HepG2 (cell line): Measurements from ENCODE around the gene PRCP. TPM values are rescaled to one million over a fixed set of nuclear protein-coding genes. Genes with fewer than 3 reads are reported as not detected.

Experiments used
- ATAC-seq: fragments of 200-7000 bp; cut with Tn5 transposase; 3 replicates; pipeline ENCODE4 v1.9.1; 2020; ENCODE audit warnings: mild to moderate bottlenecking, moderate library complexity
- BruUV-seq: library from RNA; stranded (reverse); fragments of 400-500 nt; replicated peaks from 2 replicates; lab custom pipeline; 2021; lab: Mats Ljungman, UMichigan
- CTCF ChIA-PET: fragments of 300-600 bp; formaldehyde crosslinking; extraction: SDS; loops from one replicate; lab custom pipeline; 2021; ENCODE audit warnings: low total read pairs, inconsistent platforms, low intra/inter-chr PET ratio; lab: Yijun Ruan, JAX
- POLR2A ChIA-PET: fragments of 350-600 bp; sonication (Branson Sonifier 250); formaldehyde crosslinking; loops from one replicate; lab custom pipeline; 2020; ENCODE audit warnings: antibody characterized with exemption, inconsistent platforms; lab: Yijun Ruan, JAX
- DNase-seq: peaks from one replicate; pipeline ENCODE4 v3.0.0-alpha.2; 2015; ENCODE audit warnings: low spot score
- FAIRE-seq: peaks from 3 replicates; lab custom pipeline; 2011; peaks lifted over from hg19 to GRCh38; lab: Jason Lieb, UNC
- H2AFZ ChIP-seq: one replicate; pipeline ENCODE4 v1.6.1; 2011; ENCODE audit warnings: low read length, inconsistent platforms
- H3K27ac ChIP-seq: fragments of 300-600 bp; 3 replicates; pipeline ENCODE4 v1.8.0; 2011; ENCODE audit warnings: mixed run types, mild to moderate bottlenecking, mixed read lengths, low read length, inconsistent platforms; ENCODE audit not compliant: insufficient read depth; ENCODE audit errors: extremely low read length
- H3K27me3 ChIP-seq, 2 experiments: fragments of 200-600 bp in 1 of 2; 2 replicates in 1 of 2; 3 replicates in 1 of 2; pipeline versions ENCODE4 v1.6.0 to v1.8.0; 2011; ENCODE audit warnings: low read length in 2 of 2, mild to moderate bottlenecking in 2 of 2, moderate library complexity in 2 of 2, inconsistent platforms in 1 of 2; ENCODE audit not compliant: insufficient read depth in 2 of 2, control insufficient read depth in 1 of 2
- H3K36me3 ChIP-seq, 2 experiments: fragments of 200-600 bp in 1 of 2; replicated peaks in 1 of 2; 2 replicates in 1 of 2; 3 replicates in 1 of 2; pipeline versions ENCODE4 v1.5.1 to v1.8.0; 2011; ENCODE audit warnings: low read length in 2 of 2, inconsistent platforms in 1 of 2; ENCODE audit not compliant: insufficient read depth in 2 of 2, control insufficient read depth in 1 of 2
- H3K4me1 ChIP-seq: 2 replicates; pipeline ENCODE4 v1.5.1; 2012; ENCODE audit warnings: low read length, inconsistent platforms; ENCODE audit not compliant: insufficient read depth
- H3K4me2 ChIP-seq: 2 replicates; pipeline ENCODE4 v1.6.0; 2011; ENCODE audit warnings: low read depth, low read length, inconsistent platforms
- H3K4me3 ChIP-seq, 3 experiments: fragments of 200-600 bp in 1 of 3; sonication (generic), shearing (Covaris generic) in 1 of 3; replicated peaks in 1 of 3; 2 replicates each; pipeline ENCODE4 v1.5.1; 2011 to 2016; ENCODE audit warnings: low read length in 3 of 3, inconsistent platforms in 2 of 3, low read depth in 2 of 3, mild to moderate bottlenecking in 2 of 3, control low read depth in 1 of 3, mixed read lengths in 1 of 3; ENCODE audit not compliant: insufficient read depth in 1 of 3
- H3K79me2 ChIP-seq: one replicate; pipeline ENCODE4 v1.6.1; 2011; ENCODE audit warnings: low read length, inconsistent platforms; ENCODE audit not compliant: insufficient read depth
- H3K9ac ChIP-seq: 2 replicates; pipeline ENCODE4 v1.6.0; 2011; ENCODE audit warnings: mild to moderate bottlenecking, low read depth, low read length, inconsistent platforms; ENCODE audit not compliant: insufficient read depth
- H3K9me3 ChIP-seq: 2 replicates; pipeline ENCODE4 v1.5.1; 2012; ENCODE audit warnings: mild to moderate bottlenecking, low read length
- H4K20me1 ChIP-seq: 2 replicates; pipeline ENCODE4 v1.6.0; 2011; ENCODE audit warnings: inconsistent platforms, mild to moderate bottlenecking, low read length, moderate library complexity; ENCODE audit not compliant: insufficient read depth
- ATF3 ChIP-seq: sonication (generic); formaldehyde crosslinking; IDR thresholded peaks from 2 replicates; pipeline ENCODE4 v1.4.0; 2020; ENCODE audit warnings: missing genetic modification reagents
- CEBPZ ChIP-seq: IDR thresholded peaks from 2 replicates; pipeline ENCODE4 v1.6.1; 2012; ENCODE audit warnings: low read length, improper control_type of control experiment
- EZH2 ChIP-seq: conservative IDR thresholded peaks from 2 replicates; pipeline ENCODE4 v1.6.1; 2012; ENCODE audit warnings: mild to moderate bottlenecking, low read depth, low read length, moderate library complexity
- GABPA ChIP-seq, 2 experiments: IDR thresholded peaks; 2 replicates each; pipeline ENCODE4 v1.6.1; 2011 to 2016; ENCODE audit warnings: low read depth in 2 of 2, low read length in 1 of 2, missing biosample characterization in 1 of 2, missing genetic modification characterization in 1 of 2
- GRHL1 ChIP-seq: sonication (generic); formaldehyde crosslinking; conservative IDR thresholded peaks from 2 replicates; pipeline ENCODE4 v1.8.0; 2022; ENCODE audit warnings: missing genetic modification reagents
- HIVEP1 ChIP-seq: sonication (generic); formaldehyde crosslinking; IDR thresholded peaks from 2 replicates; pipeline ENCODE4 v1.4.0; 2020; ENCODE audit warnings: mild to moderate bottlenecking, missing genetic modification reagents
- HOXA7 ChIP-seq: sonication (generic); formaldehyde crosslinking; IDR thresholded peaks from 2 replicates; pipeline ENCODE4 v1.8.1; 2022; ENCODE audit warnings: mild to moderate bottlenecking, missing genetic modification reagents, moderate library complexity
- NONO ChIP-seq, 2 experiments: fragments of 450-650 bp in 1 of 2; sonication (generic) in 1 of 2; formaldehyde crosslinking in 1 of 2; IDR thresholded peaks in 1 of 2; conservative IDR thresholded peaks in 1 of 2; 2 replicates each; pipeline versions ENCODE4 v1.6.1 to v1.8.0; 2017 to 2022; ENCODE audit warnings: mild to moderate bottlenecking in 1 of 2, missing genetic modification reagents in 1 of 2, moderate library complexity in 1 of 2
- NR2C2 ChIP-seq: sonication (generic); formaldehyde crosslinking; IDR thresholded peaks from 2 replicates; pipeline ENCODE4 v1.4.0; 2020; ENCODE audit warnings: missing genetic modification reagents, mild to moderate bottlenecking, moderate library complexity, borderline replicate concordance
- PPARG ChIP-seq: conservative IDR thresholded peaks from 2 replicates; pipeline ENCODE4 v1.6.1; 2016; ENCODE audit warnings: missing biosample characterization, missing genetic modification reagents
- RBM39 ChIP-seq: fragments of 200-400 bp; formaldehyde crosslinking; IDR thresholded peaks from one replicate; pipeline ENCODE4 v1.6.1; 2018; ENCODE audit warnings: antibody characterized with exemption, mild to moderate bottlenecking, low read depth, low read length; ENCODE audit not compliant: poor library complexity, severe bottlenecking
- RCOR2 ChIP-seq: IDR thresholded peaks from 2 replicates; pipeline ENCODE4 v1.6.1; 2016; ENCODE audit warnings: missing biosample characterization, missing genetic modification reagents
- SIN3A ChIP-seq: IDR thresholded peaks from 2 replicates; pipeline ENCODE4 v1.6.1; 2011; ENCODE audit warnings: low read depth, mild to moderate bottlenecking, control low read depth, low read length, borderline replicate concordance
- SP2 ChIP-seq: sonication (generic); formaldehyde crosslinking; IDR thresholded peaks from 2 replicates; pipeline ENCODE4 v1.5.1; 2020; ENCODE audit warnings: mild to moderate bottlenecking, missing genetic modification reagents
- TSC22D2 ChIP-seq: sonication (generic); formaldehyde crosslinking; IDR thresholded peaks from 2 replicates; pipeline ENCODE4 v1.5.1; 2020; ENCODE audit warnings: missing genetic modification reagents, mild to moderate bottlenecking, borderline replicate concordance
- ZNF224 ChIP-seq: sonication (generic); formaldehyde crosslinking; IDR thresholded peaks from 2 replicates; pipeline ENCODE4 v1.5.0; 2020; ENCODE audit warnings: mild to moderate bottlenecking, missing genetic modification reagents
- ZNF333 ChIP-seq: sonication (generic); formaldehyde crosslinking; IDR thresholded peaks from 2 replicates; pipeline ENCODE4 v1.4.0; 2020; ENCODE audit warnings: mild to moderate bottlenecking, missing genetic modification reagents, borderline replicate concordance
- ZNF639 ChIP-seq: conservative IDR thresholded peaks from 2 replicates; pipeline ENCODE4 v1.6.1; 2018; ENCODE audit warnings: missing genetic modification reagents
- ZNF766 ChIP-seq: sonication (generic); formaldehyde crosslinking; IDR thresholded peaks from 2 replicates; pipeline ENCODE4 v1.5.0; 2020; ENCODE audit warnings: missing genetic modification reagents, borderline replicate concordance
- WGBS: methylation state at CpG from one replicate; pipeline ENCODE4 v1.1.6; 2017; ENCODE audit warnings: low lambda C conversion rate; 5-methylcytosine and 5-hydroxymethylcytosine counted together
- in situ Hi-C: cut with HindIII; loops from 2 replicates; pipeline ENCODE4 v1.10.0; 2017; ENCODE audit warnings: low pct_unique_long_range_greater_than_20kb; ENCODE audit not compliant: extremely low pct_ligation_motif_present
- intact Hi-C: fragments of 100-400 bp; cut with micrococcal nuclease; formaldehyde crosslinking; loops from one replicate; pipeline ENCODE4 v1.10.0; 2022; ENCODE audit not compliant: unreplicated experiment
- polyA plus RNA-seq, 8 experiments: library from polyadenylated mRNA; depleted of rRNA in 3 of 8; stranded (reverse) in 7 of 8; unstranded in 1 of 8; fragments of >200 nt; fragmentation: Illumina TruSeq in 4 of 8; extraction: Trizol in 4 of 8; gene quantifications; 2 replicates each; pipeline versions ENCODE4 v1.2.1 to v1.2.3, GENCODE V29; 2011 to 2016; ENCODE audit warnings: low read depth in 4 of 8, missing spikeins in 1 of 8, mixed read lengths in 1 of 8; ENCODE audit not compliant: insufficient read depth in 1 of 8
- total RNA-seq, 5 experiments: library from RNA; depleted of rRNA; stranded (reverse); fragments of >200 nt; fragmentation: Illumina TruSeq; extraction: Trizol; gene quantifications; 2 replicates each; pipeline ENCODE4 v1.2.3, GENCODE V29; 2016; ENCODE audit warnings: low read depth in 1 of 5

PRCP gene
- total and polyA plus RNA-seq, 2 of the 13 experiments (the other 11 are each of a cell fraction or from before 2014, with no cell fraction given): 84.2 to 105 TPM

GRCh38 chr11:82786836-82787235, 113.4 kb downstream of the PRCP start:
- FAIRE-seq (no peak), ATAC-seq (no peak), DNase-seq (no peak)
- no peaks in the 10 kb centered on the region for H3K4me1 ChIP-seq
- no peak overlapping the region for H2AFZ ChIP-seq
- no peaks in the 10 kb centered on the region for H3K36me3 ChIP-seq
- H3K27ac ChIP-seq: no peak overlapping the region
- BruUV-seq: no TSS peak
- no peak overlapping the region for H3K4me2 ChIP-seq
- 3% methylated on average over 3 of the region's 3 CpGs for WGBS
- no peaks in the 10 kb centered on the region for H4K20me1 ChIP-seq
- POLR2A ChIA-PET: no interaction called here
- CTCF ChIA-PET: no interaction called here
- in situ Hi-C loops (no loop called here), intact Hi-C loops (no loop called here)
- no peaks in the 10 kb centered on the region; a peak in 2 of 5 replicates for H3K27me3 ChIP-seq
- H3K4me3 ChIP-seq: no peak overlapping the region
- no peaks in the 10 kb centered on the region for H3K79me2 ChIP-seq
- H3K9me3 ChIP-seq: no peaks in the 10 kb centered on the region
- H3K9ac ChIP-seq: no peak overlapping the region
- no peak for TF ChIP-seq CEBPZ
- no peak for TF ChIP-seq SIN3A
- no peak for TF ChIP-seq NR2C2 (CRISPR knock-in tag)
- TF ChIP-seq ZNF333 (CRISPR knock-in tag): no peak
- no peak for TF ChIP-seq ZNF224
- TF ChIP-seq TSC22D2 (CRISPR knock-in tag): no peak
- no peak for TF ChIP-seq RBM39
- no peak for TF ChIP-seq SP2 (CRISPR knock-in tag)
- TF ChIP-seq NONO (IDR thresholded peaks at IDR 0.05): no peak
- TF ChIP-seq NONO (CRISPR knock-in tag; conservative IDR thresholded peaks at IDR 0.05): no peak
- TF ChIP-seq ATF3 (CRISPR knock-in tag): no peak
- no peak for TF ChIP-seq HIVEP1 (CRISPR knock-in tag)
- no peak for TF ChIP-seq ZNF766 (CRISPR knock-in tag)
- no peak for TF ChIP-seq RCOR2 (CRISPR knock-in tag)
- TF ChIP-seq GRHL1 (CRISPR knock-in tag): no peak
- no peak for TF ChIP-seq PPARG
- no peak for TF ChIP-seq GABPA (IDR thresholded peaks at IDR 0.05; ENCODE audit: low read depth, low read length)
- TF ChIP-seq GABPA (CRISPR knock-in tag; IDR thresholded peaks at IDR 0.05; ENCODE audit: low read depth): no peak
- no peak for TF ChIP-seq ZNF639 (CRISPR knock-in tag)
- no peak for TF ChIP-seq HOXA7
- TF ChIP-seq EZH2: no peak
